Lung (tissue), 12 donors: ENCODE measurements around the gene MAST4. TPM values are rescaled to one million over a fixed set of nuclear protein-coding genes. Genes with fewer than 3 reads are reported as not detected.

Experiments used
- ATAC-seq: fragments of 200-7000 bp; cut with Tn5 transposase; one replicate; pipeline ENCODE4 v1.9.1; 2020; ENCODE audit warnings: moderate number of reproducible peaks; ENCODE audit not compliant: insufficient read depth, low FRiP score
- DNase-seq, 3 donors: peaks; one replicate each; pipeline ENCODE4 v3.0.0-alpha.2; 2013 to 2017
- H3K27ac ChIP-seq, 2 donors: one replicate each; pipeline ENCODE4 v1.5.1; 2013; ENCODE audit warnings: mild to moderate bottlenecking in 2 of 2, moderate library complexity in 2 of 2, control low read depth in 1 of 2, inconsistent platforms in 1 of 2, low read depth in 1 of 2, low read length in 1 of 2
- H3K27me3 ChIP-seq, 3 donors: one replicate each; pipeline ENCODE4 v1.5.1; 2013; ENCODE audit warnings: low read length in 2 of 3; ENCODE audit not compliant: control insufficient read depth in 3 of 3, insufficient read depth in 3 of 3
- H3K36me3 ChIP-seq, 4 donors: one replicate each; pipeline ENCODE4 v1.5.1; 2013; ENCODE audit warnings: low read length in 4 of 4, mild to moderate bottlenecking in 1 of 4, moderate library complexity in 1 of 4; ENCODE audit not compliant: control insufficient read depth in 4 of 4, insufficient read depth in 4 of 4
- H3K4me1 ChIP-seq, 5 donors: one replicate each; pipeline ENCODE4 v1.5.1; 2013; ENCODE audit warnings: low read length in 5 of 5, mild to moderate bottlenecking in 2 of 5, moderate library complexity in 1 of 5; ENCODE audit not compliant: control insufficient read depth in 5 of 5, insufficient read depth in 5 of 5
- H3K4me3 ChIP-seq: one replicate; pipeline ENCODE4 v1.5.1; 2013; ENCODE audit warnings: mild to moderate bottlenecking, control low read depth, moderate library complexity
- H3K9ac ChIP-seq, 2 donors: one replicate each; pipeline ENCODE4 v1.5.1; 2013; ENCODE audit warnings: low read length in 2 of 2, control low read depth in 1 of 2; ENCODE audit not compliant: insufficient read depth in 1 of 2
- H3K9me3 ChIP-seq, 4 donors: one replicate each; pipeline ENCODE4 v1.5.1; 2013; ENCODE audit warnings: low read length in 3 of 4, mild to moderate bottlenecking in 1 of 4, moderate library complexity in 1 of 4; ENCODE audit not compliant: control insufficient read depth in 4 of 4, insufficient read depth in 3 of 4
- CTCF ChIP-seq: IDR thresholded peaks from 2 replicates; pipeline ENCODE4 v1.5.1; 2012; ENCODE audit warnings: mild to moderate bottlenecking; ENCODE audit errors: control extremely low read depth, extremely low read depth
- WGBS, 2 donors: extraction: QIAGEN DNeasy Blood & Tissue Kit; methylation state at CpG; one replicate each; pipeline ENCODE4 v1.1.7; 2013; 5-methylcytosine and 5-hydroxymethylcytosine counted together
- polyA plus RNA-seq, 2 donors: library from polyadenylated mRNA; stranded (reverse); fragments of 200-250 nt; gene quantifications; one replicate each; pipeline ENCODE4 v1.2.1, GENCODE V29; 2013
- total RNA-seq, 2 donors: library from RNA; depleted of rRNA in 1 of 2; stranded (reverse); fragments of >200 nt in 1 of 2; gene quantifications; one replicate each; pipeline ENCODE4 v1.2.1, GENCODE V29; 2014 to 2021
- donor health status: control.
- donor health status: control.
- donor health status: Bipolar disorder and iron deficiency.
- donor health status: healthy.
- donor health status: DM: yes; HTN: yes; CAD: no.

The MAST4 gene
- total and polyA plus RNA-seq, 4 donors: 13.9 to 153 (median 46.2) TPM

DNA sequence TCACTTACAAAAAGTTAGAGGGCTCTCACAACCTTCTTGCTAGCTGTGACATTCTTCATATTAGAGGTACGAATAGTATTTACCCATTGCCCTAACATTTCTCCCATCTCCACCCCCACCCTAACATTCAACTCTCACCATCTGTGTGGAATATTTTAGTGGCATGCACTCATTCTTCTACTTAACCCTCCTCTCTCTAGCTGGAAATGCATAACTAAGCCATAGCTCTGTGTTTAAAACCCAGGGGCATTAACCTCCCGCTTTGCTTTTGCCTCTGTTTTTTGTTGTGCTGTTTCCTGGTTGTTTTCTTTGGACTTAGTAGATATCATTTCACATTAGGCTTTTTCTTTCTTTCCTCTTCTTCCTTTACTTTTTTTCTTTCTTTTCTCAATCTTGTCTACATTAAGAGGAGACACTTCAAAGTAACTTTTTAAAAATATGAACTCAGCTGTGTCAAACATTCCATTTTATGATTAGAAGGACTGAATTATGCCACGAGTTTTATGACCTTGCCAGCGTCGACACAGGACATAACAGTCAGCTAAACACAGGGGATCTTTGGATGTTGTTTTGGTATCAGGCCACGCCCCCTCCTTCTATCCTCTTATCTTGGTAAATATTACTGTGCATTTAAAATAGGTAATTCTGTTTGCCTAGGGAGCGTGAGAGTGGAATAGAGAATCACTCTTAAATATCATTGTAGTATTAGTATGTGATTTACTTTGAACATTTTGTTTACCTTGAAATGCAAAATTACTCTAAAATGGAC is 364.4 kb downstream of the MAST4 start:
- no peak overlapping the region for H3K4me3 ChIP-seq
- TF ChIP-seq CTCF: no peak
- H3K4me1 ChIP-seq: peaks cover 2 to 53% (median 11%) of the 10 kb centered on the region in 5 donors
- ATAC-seq (no peak), DNase-seq (peak in 2 of 3 donors; percentile 70 to 71)
- H3K9ac ChIP-seq: peak overlapping the region; percentile 31 to 95
- no peaks in the 10 kb centered on the region for H3K36me3 ChIP-seq
- WGBS, 2 donors: 48 to 76% methylated on average over 7 of the region's 7 CpGs
- H3K9me3 ChIP-seq: no peaks in the 10 kb centered on the region
- H3K27ac ChIP-seq: peak overlapping the region in 1 of 2 donors; percentile 53
- no peaks in the 10 kb centered on the region for H3K27me3 ChIP-seq

- no peak for DNase-seq
- H3K4me1 ChIP-seq: peaks cover 2 to 47% (median 6%) of the 10 kb centered on the region in 5 donors
- no peak overlapping the region for H3K9ac ChIP-seq
- no peak for TF ChIP-seq CTCF
- no peak for ATAC-seq
- H3K9me3 ChIP-seq: no peaks in the 10 kb centered on the region
- no peak overlapping the region for H3K4me3 ChIP-seq
- H3K36me3 ChIP-seq: peaks cover 0 to 5% (median 2%) of the 10 kb centered on the region in 4 donors
- H3K27me3 ChIP-seq: no peaks in the 10 kb centered on the region
- 37 to 41% methylated on average over 1 of the region's 1 CpG for WGBS, 2 donors
- peak overlapping the region in 1 of 2 donors; percentile 77 for H3K27ac ChIP-seq
Observed at GRCh38 chr5:66963559-66963971, 367.4 kb downstream of the MAST4 start.

GRCh38 chr5:66966439-66966838 is 370.2 kb downstream of the MAST4 start:
- TF ChIP-seq CTCF: no peak
- H3K4me3 ChIP-seq: no peak overlapping the region
- H3K9me3 ChIP-seq: no peaks in the 10 kb centered on the region
- H3K9ac ChIP-seq: no peak overlapping the region
- H3K27ac ChIP-seq: peak overlapping the region in 1 of 2 donors; percentile 48
- H3K4me1 ChIP-seq: peaks cover 0 to 18% (median 17%) of the 10 kb centered on the region in 5 donors
- no peaks in the 10 kb centered on the region for H3K27me3 ChIP-seq
- DNase-seq (no peak), ATAC-seq (no peak)
- peaks cover 0 to 5% (median 2%) of the 10 kb centered on the region in 4 donors for H3K36me3 ChIP-seq
